GM18526 (cell line): ENCODE data around the gene MYCBP2.

Experiments
- POLR2A ChIP-seq: IDR thresholded peaks from 3 replicates; pipeline ENCODE4 v1.6.1; 2011; ENCODE audit not compliant: insufficient read length; ENCODE audit errors: extremely low read depth

The MYCBP2 gene

GRCh38 chr13:77093735-77094134 lies 233.2 kb downstream of the MYCBP2 start:
- no peak for TF ChIP-seq POLR2A

DNA sequence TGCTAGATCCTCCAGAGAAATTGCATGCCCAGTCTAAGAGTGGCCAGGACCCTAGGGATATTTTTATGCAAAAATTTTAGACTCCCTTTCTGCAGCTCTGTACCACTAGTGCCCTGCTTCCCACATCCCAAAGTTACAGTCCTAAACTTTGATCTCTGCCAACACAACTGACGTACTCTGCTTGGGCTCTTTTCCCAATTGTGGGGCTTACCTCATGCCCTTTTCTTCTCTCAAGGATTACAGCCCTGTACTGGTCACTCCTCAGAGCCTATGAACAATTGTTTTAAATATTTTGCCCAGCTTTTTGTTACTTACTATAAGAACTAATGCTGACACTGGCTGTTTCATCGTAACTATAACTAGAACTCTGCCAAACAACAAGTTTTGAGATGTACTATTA lies 242.1 kb downstream of the MYCBP2 start:
- no peak for TF ChIP-seq POLR2A

DNA sequence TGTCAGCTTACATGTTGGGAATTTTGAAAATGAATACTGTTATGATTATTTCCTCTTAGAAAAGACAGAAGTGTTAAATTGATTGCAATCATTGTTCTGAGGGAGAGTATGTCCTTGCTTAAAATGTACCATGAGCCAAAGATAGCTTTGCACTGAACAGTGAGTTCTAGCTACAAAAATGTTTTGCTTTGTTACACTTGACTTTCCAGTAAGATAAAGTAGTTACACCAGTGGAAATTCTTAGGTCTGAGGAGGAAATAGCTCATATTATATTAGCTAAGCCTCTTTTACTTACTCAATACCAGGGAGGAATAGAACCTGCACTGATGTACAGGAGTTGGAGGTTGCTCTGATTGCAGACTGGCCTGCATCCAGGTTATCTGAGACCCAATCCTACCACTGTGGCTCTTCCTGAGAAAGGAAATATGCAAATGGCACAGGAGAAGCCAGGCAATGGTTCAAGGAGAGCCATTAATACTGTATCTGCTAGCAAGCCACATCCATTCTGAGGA lies 246.9 kb downstream of the MYCBP2 start:
- no peak for TF ChIP-seq POLR2A

GRCh38 chr13:77067519-77067918 lies 259.4 kb downstream of the MYCBP2 start:
- no peak for TF ChIP-seq POLR2A

DNA sequence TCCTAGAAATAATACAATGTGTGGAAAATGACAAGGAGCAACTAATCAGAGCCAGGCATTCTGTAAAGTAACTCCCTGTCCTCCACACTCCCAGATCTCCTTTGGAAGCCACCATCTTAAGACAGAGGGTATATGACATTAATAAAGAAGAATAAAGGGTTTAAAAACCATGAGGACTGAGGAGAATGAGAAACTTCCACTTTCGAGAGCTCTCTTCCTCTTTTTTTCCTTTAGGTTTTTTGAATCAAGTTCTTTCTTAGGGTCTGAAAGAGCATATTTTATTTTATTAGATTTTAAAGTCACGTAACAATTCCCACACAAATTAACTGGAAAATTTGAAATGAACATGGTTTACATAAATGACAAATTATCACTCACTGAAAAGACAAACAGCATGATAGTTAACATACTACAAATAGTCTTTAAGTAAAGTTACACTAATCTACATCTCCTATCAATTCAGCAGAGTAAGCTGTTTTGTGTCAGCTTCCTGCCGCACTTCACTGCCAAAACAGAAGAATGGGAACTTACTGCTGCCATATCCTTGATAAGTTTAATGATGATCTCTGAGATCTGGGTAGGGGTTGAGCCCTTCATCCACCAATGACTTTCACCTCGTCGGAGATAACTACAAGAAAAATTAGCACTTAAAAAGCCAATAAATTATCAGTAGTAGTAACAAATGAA lies 261.3 kb downstream of the MYCBP2 start:
- no peak for TF ChIP-seq POLR2A

GRCh38 chr13:77062097-77062496 lies 264.8 kb downstream of the MYCBP2 start:
- no peak for TF ChIP-seq POLR2A

DNA sequence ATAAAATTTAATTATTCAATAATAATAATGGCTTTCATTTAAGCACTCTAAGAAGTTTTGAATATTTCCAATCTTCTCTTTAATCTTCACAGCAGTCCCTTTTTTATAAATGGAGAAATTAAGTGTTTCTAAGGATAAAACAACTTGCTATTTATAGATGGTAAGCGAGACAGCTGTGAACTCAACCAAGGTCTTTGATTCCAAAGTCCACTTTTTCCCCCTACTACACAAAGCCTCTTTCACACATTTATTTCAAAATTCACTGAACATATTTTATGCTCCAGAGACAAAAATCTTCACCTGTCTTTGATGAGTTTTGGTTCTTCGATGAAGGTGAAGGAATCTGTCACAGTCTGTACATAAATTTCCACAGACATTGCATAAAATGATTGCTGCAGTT lies 265.5 kb downstream of the MYCBP2 start:
- TF ChIP-seq POLR2A: no peak

- TF ChIP-seq POLR2A: no peak
These were observed 270.0 kb downstream of the MYCBP2 start for GRCh38 chr13:77056886-77057285.

DNA sequence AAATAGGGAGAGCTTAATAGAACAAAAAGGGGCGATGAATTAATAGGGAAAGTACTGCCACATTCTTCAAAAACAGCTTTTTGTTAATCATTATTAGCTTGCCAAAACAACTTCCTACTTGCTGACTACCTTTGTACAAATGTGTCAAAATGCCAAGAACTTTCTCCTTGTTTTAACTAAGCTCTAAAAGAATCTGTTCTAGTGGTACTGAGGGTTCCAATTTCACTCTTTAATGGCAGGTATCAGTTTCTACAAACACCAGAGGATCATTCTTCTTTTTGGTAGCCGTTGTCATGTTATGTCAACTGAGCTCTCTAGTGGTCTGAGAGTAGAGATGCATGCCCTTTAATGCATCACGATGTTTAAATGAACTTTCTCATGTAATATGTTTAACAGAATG lies 270.5 kb downstream of the MYCBP2 start:
- no peak for TF ChIP-seq POLR2A

- no peak for TF ChIP-seq POLR2A
These were observed 271.7 kb downstream of the MYCBP2 start for GRCh38 chr13:77055158-77055557.

DNA sequence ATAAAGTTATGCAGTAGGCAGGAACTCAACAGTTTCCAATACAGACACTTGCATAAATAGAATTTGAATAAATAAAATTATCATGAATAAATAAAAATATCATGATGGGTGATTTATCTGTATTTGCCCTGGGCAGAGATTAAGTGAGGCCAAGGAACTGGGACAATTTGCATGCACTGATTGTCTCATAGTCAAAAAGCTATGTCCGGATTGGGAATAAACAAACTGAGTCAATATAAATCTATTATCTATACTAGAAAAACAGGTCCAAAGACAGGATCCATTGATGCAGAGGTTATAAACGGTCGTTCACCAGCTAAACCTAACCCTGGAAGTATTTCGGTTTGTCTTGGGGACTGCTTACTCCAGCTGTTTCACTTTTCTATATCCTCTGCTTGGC lies 273.7 kb downstream of the MYCBP2 start:
- no peak for TF ChIP-seq POLR2A

DNA sequence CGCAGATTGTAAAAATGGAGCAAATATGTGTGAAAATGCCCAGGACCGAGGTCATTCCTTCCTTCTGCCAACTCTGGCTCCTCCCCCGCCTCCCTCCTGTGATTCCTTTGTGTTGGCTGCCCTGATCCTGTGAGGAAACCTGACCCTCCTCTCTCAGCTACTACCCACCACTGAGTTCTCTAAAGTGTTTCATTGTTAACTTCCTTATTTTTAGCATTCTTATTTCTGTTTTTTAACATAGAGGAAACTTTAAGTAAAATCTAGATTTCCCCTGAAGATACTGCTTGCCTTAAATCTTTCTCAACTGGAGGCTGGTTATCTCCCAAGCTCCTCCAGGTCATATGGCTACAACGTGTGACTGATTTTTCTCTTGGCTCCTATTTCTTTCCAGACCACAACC lies 278.2 kb downstream of the MYCBP2 start:
- no peak for TF ChIP-seq POLR2A

- no peak for TF ChIP-seq POLR2A
These were observed 279.1 kb downstream of the MYCBP2 start for GRCh38 chr13:77047649-77048343.

GRCh38 chr13:77042566-77043177 lies 284.2 kb downstream of the MYCBP2 start:
- no peak for TF ChIP-seq POLR2A

- no peak for TF ChIP-seq POLR2A
These were observed 286.1 kb downstream of the MYCBP2 start for GRCh38 chr13:77040835-77041234.

DNA sequence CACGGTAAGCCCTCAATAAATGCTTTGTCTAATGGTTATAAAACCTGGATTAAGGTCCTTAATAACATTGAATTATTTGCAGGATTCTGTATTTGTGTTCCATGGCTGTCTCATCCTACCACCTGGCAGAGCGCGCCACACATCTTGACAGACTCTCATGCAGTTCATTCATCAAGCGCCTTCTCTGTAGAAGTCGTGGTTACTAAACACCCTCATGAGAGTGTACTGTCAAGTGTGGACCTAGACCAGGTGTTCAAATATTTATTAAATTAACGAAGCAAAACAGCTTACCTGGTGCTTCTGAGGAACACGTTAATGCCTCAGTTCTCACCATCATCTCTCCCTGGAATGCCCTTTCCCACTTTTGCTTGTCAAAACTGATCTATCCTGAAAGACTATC lies 286.8 kb downstream of the MYCBP2 start:
- no peak for TF ChIP-seq POLR2A
